Measurements from ENCODE around the gene TIFAB. TPM values are rescaled to one million over a fixed set of nuclear protein-coding genes. Genes with fewer than 3 reads are reported as not detected.

Gene TIFAB
- total RNA-seq, 1 donor from 2014 or later = not detected

GRCh38 chr5:135467871-135468485, 15.8 kb upstream of the TIFAB start:
- H3K9me3 Mint-ChIP-seq (ENCODE audit: low read depth) = no peaks in the 10 kb centered on the region

GRCh38 chr5:135467051-135467625, 15.0 kb upstream of the TIFAB start:
- no peak for TF ChIP-seq CTCF (IDR thresholded peaks at IDR 0.05; ENCODE audit: unreplicated experiment)
- DNase-seq (ENCODE audit: low spot score, unreplicated experiment) = no peak
- Mint-ChIP-seq H3K4me3 (ENCODE audit: low read depth) (no peak overlapping the region), H3K27me3 (peaks cover 95% of the 10 kb centered on the region), H3K9me3 (ENCODE audit: low read depth) (no peaks in the 10 kb centered on the region), H3K36me3 (ENCODE audit: insufficient read depth) (no peaks in the 10 kb centered on the region), H3K27ac (no peak overlapping the region), H3K4me1 (ENCODE audit: low read depth) (peaks cover 3% of the 10 kb centered on the region)

More at GRCh38 chr5:135467871-135468485, 15.8 kb upstream of the TIFAB start:
- peaks cover 91% of the 10 kb centered on the region for H3K27me3 Mint-ChIP-seq
- TF ChIP-seq CTCF (IDR thresholded peaks at IDR 0.05; ENCODE audit: unreplicated experiment) = no peak
- H3K36me3 Mint-ChIP-seq (ENCODE audit: insufficient read depth) = no peaks in the 10 kb centered on the region
- no peak overlapping the region for H3K27ac Mint-ChIP-seq
- H3K4me1 Mint-ChIP-seq (ENCODE audit: low read depth) = peaks cover 3% of the 10 kb centered on the region
- no peak overlapping the region for H3K4me3 Mint-ChIP-seq (ENCODE audit: low read depth)
- no peak for DNase-seq (ENCODE audit: low spot score, unreplicated experiment)

- peak; percentile 82 for DNase-seq (ENCODE audit: low spot score, unreplicated experiment)
- no peak overlapping the region for H3K27ac Mint-ChIP-seq
- TF ChIP-seq CTCF (IDR thresholded peaks at IDR 0.05; ENCODE audit: unreplicated experiment) = peak; percentile 95
- H3K4me1 Mint-ChIP-seq (ENCODE audit: low read depth) = peaks cover 3% of the 10 kb centered on the region
- H3K27me3 Mint-ChIP-seq = peaks cover 90% of the 10 kb centered on the region
- H3K9me3 Mint-ChIP-seq (ENCODE audit: low read depth) = no peaks in the 10 kb centered on the region
- peak overlapping the region; percentile 63 for H3K4me3 Mint-ChIP-seq (ENCODE audit: low read depth)
- no peaks in the 10 kb centered on the region for H3K36me3 Mint-ChIP-seq (ENCODE audit: insufficient read depth)
Measured at GRCh38 chr5:135466178-135467050, 14.3 kb upstream of the TIFAB start.

- TF ChIP-seq CTCF (IDR thresholded peaks at IDR 0.05; ENCODE audit: unreplicated experiment) = no peak
- no peaks in the 10 kb centered on the region for H3K36me3 Mint-ChIP-seq (ENCODE audit: insufficient read depth)
Measured at GRCh38 chr5:135465391-135466122, 13.4 kb upstream of the TIFAB start.

GRCh38 chr5:135462304-135462703, 10.2 kb upstream of the TIFAB start:
- Mint-ChIP-seq H3K27ac (no peak overlapping the region), H3K27me3 (peaks cover 71% of the 10 kb centered on the region), H3K9me3 (ENCODE audit: low read depth) (no peaks in the 10 kb centered on the region), H3K4me3 (ENCODE audit: low read depth) (no peak overlapping the region), H3K4me1 (ENCODE audit: low read depth) (peaks cover 3% of the 10 kb centered on the region), H3K36me3 (ENCODE audit: insufficient read depth) (no peaks in the 10 kb centered on the region)
- TF ChIP-seq CTCF (IDR thresholded peaks at IDR 0.05; ENCODE audit: unreplicated experiment) = peak; percentile 73
- DNase-seq (ENCODE audit: low spot score, unreplicated experiment) = peak; percentile 57

More at GRCh38 chr5:135465391-135466122, 13.4 kb upstream of the TIFAB start:
- H3K9me3 Mint-ChIP-seq (ENCODE audit: low read depth) = no peaks in the 10 kb centered on the region
- H3K27me3 Mint-ChIP-seq = peaks cover 90% of the 10 kb centered on the region
- H3K4me3 Mint-ChIP-seq (ENCODE audit: low read depth) = no peak overlapping the region
- no peak for DNase-seq (ENCODE audit: low spot score, unreplicated experiment)
- H3K27ac Mint-ChIP-seq = no peak overlapping the region
- H3K4me1 Mint-ChIP-seq (ENCODE audit: low read depth) = peaks cover 3% of the 10 kb centered on the region
